T follicular helper cell (primary cell): Measurements from ENCODE around the gene GRK3.

Source experiments
- DNase-seq: peaks from one replicate; pipeline ENCODE4 v3.0.0-alpha.2; 2020; ENCODE audit warnings: low read depth

Gene GRK3

DNA sequence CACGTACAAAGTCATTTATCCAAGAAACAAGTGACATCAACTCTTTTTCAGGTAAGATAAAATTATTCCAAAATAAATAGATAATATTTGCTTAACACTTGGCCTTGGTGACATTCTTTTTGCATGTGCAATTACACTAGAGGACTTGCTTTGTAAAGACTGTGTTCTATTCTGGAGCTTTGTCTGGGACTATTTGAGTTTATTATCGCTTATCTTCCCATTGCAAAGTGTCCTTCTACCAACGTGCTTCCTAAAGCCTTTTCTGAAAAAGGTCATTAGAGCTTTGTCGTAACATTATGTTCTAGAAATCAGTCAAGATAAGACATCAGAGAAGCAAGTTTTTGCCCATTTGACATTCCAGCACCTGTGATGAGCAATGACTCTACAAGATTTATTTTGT lies 99.2 kb downstream of the GRK3 start:
- no peak for DNase-seq

GRCh38 chr22:25666308-25666707 lies 101.8 kb downstream of the GRK3 start:
- DNase-seq = no peak

DNA sequence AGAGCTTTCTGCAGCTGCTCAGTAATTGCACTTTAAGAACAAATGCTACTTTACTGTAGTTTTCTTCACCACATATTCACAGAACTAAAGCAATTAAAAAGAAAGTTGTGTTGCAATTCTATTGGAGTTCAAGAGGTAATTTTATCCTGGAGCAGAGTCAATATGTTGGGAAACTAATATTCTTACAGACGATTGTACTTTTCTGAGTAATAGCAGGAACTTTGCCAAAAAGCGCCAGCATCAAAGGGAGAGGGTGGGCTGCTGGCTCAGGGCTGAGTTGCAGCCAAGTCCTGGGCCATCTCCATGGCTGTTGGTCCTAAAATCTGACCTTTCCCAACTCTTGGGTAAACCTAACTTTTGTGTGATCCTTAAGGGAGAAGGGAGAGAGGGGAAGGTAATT lies 104.0 kb downstream of the GRK3 start:
- DNase-seq = no peak

GRCh38 chr22:25669253-25670069 lies 105.0 kb downstream of the GRK3 start:
- DNase-seq = no peak

DNA sequence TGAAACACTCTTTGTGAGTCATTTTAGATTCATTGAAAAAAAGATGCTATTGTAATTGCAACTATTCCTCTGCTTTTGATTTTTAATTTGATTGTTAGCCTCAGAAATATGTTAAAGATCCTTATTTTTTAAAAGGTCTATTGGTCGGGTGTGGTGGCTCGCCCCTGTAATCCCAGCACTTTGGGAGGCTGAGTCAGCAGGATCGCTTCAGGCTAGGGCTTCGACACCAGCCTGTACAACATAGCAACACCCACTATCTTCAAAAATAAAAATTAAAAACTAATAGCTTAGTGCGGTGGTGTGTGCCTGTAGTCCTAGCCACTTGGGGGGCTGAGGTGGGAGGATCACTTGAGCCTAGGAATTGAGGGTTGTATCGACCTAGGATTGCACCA lies 105.6 kb downstream of the GRK3 start:
- no peak for DNase-seq

DNA sequence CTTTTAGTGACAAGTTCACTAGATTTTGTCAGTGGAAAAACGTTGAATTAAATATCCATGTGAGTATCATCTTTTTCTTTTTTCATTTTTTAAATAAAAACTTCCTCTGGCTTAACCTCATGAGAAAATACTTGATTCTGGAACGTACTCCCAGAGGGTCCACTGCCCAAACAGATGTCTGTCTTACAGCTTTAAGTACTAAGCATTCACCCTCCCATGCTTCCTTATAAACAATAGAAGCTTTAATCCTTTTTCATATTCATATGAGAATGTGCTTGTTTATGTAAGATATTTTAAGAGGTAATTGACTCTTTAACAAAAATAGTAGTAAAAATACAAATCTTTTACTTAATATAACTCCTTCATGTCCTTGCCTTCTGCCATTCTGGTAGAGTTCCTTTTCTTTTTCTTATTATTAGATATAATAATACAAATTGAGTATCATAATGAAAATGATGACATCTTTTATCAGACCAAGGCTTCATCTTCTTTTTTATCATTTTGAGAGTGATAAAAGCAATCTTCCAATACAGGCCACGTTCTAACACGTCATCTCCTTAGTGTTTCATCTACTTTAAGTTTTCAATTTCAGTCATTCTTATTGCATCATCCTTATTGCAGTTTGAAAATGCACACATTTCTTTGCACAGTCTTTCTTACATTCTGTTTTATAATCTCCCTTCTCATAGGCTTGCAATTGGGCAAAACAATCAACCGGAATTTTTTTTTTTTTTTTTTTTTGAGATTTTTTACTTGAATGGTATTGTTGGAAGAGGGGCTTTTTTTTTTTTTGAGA lies 108.0 kb downstream of the GRK3 start:
- DNase-seq = no peak

- no peak for DNase-seq
Measured at GRCh38 chr22:25673713-25674112, 109.2 kb downstream of the GRK3 start.

- no peak for DNase-seq
Measured at GRCh38 chr22:25677631-25678030, 113.2 kb downstream of the GRK3 start.

- DNase-seq = no peak
Measured at GRCh38 chr22:25680051-25680450, 115.6 kb downstream of the GRK3 start.

DNA sequence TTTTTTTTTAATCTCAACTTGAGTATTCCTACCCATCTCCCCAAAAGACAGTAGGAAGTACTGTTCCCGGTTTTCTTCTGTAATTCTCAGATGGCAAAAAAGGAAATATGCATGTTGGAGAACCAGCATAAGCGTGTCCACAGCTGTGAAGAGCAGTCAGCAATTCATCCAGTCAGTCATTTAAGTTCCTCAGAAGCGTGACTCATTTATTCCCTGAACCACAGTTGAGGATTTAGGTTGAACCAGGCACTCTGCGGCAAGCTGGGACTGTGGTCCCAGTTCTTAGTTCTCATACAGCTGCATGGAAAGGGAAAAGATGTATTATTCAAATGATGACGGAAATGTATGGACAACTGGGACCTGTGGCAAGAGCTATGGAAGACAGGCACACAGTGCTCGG lies 116.5 kb downstream of the GRK3 start:
- DNase-seq = no peak

GRCh38 chr22:25682109-25682508 lies 117.6 kb downstream of the GRK3 start:
- no peak for DNase-seq

GRCh38 chr22:25688627-25689026 lies 124.2 kb downstream of the GRK3 start:
- DNase-seq = no peak

GRCh38 chr22:25689631-25690030 lies 125.2 kb downstream of the GRK3 start:
- DNase-seq = no peak

GRCh38 chr22:25690798-25691197 lies 126.3 kb downstream of the GRK3 start:
- no peak for DNase-seq

- DNase-seq = no peak
Measured at GRCh38 chr22:25692397-25693267, 128.2 kb downstream of the GRK3 start.

GRCh38 chr22:25693268-25693565 lies 128.7 kb downstream of the GRK3 start:
- no peak for DNase-seq

GRCh38 chr22:25694196-25694907 lies 129.9 kb downstream of the GRK3 start:
- no peak for DNase-seq

GRCh38 chr22:25695146-25695545 lies 130.7 kb downstream of the GRK3 start:
- no peak for DNase-seq

GRCh38 chr22:25696763-25697162 lies 132.3 kb downstream of the GRK3 start:
- no peak for DNase-seq

GRCh38 chr22:25697181-25697664 lies 132.7 kb downstream of the GRK3 start:
- no peak for DNase-seq

DNA sequence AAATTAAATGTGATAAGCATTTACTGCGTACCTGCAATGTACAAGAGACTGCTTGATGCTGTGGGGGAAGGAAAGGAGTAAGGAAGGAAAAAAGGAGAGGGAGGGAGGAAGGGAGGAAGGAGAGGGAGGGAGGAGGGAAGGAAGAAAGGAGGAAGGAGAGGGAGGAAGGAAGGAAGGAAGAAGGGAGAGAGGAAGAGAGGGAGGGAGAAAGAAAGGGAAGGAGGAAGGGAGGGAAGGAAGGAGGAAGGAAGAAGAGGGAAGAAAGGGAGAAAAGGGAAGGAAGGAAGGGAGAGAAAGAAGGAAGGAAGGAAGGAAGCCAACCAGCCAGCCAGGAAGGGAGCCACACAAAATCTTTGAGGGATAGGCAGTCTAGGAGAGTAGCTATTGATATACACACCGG lies 133.5 kb downstream of the GRK3 start:
- no peak for DNase-seq

GRCh38 chr22:25698461-25698860 lies 134.0 kb downstream of the GRK3 start:
- no peak for DNase-seq
